SK-N-SH treated with all-trans-retinoic acid at 6 μM for 48 hours (cell line): ENCODE data around the gene DDRGK1.

Experiments used
- ATAC-seq: fragments of 200-7000 bp; cut with Tn5 transposase; 3 replicates; pipeline ENCODE4 v1.9.1; 2020; ENCODE audit warnings: mild to moderate bottlenecking, moderate library complexity
- BACH2 ChIP-seq: fragments of 250-450 bp; sonication (Bioruptor Pico); IDR thresholded peaks from 2 replicates; pipeline ENCODE4 v1.9.0; 2021; ENCODE audit warnings: mild to moderate bottlenecking, borderline replicate concordance
- CSRNP3 ChIP-seq: fragments of 250-450 bp; sonication (Bioruptor Pico); IDR thresholded peaks from 2 replicates; pipeline ENCODE4 v1.5.1; 2021; ENCODE audit warnings: mild to moderate bottlenecking, moderate library complexity
- ESRRG ChIP-seq: fragments of 250-450 bp; sonication (Bioruptor Pico); IDR thresholded peaks from 2 replicates; pipeline ENCODE4 v1.6.1; 2021; ENCODE audit warnings: mild to moderate bottlenecking
- ISL1 ChIP-seq: fragments of 250-450 bp; sonication (Bioruptor Pico); IDR thresholded peaks from 2 replicates; pipeline ENCODE4 v2.1.2; 2022; ENCODE audit warnings: mild to moderate bottlenecking, moderate library complexity
- OSR1 ChIP-seq: fragments of 250-450 bp; sonication (Bioruptor Pico); IDR thresholded peaks from 2 replicates; pipeline ENCODE4 v1.8.0; 2022; ENCODE audit warnings: moderate library complexity, mild to moderate bottlenecking, inconsistent platforms
- PATZ1 ChIP-seq: fragments of 250-450 bp; sonication (Bioruptor Pico); IDR thresholded peaks from 2 replicates; pipeline ENCODE4 v1.8.0; 2020; ENCODE audit warnings: mild to moderate bottlenecking, moderate library complexity, borderline replicate concordance
- PPARA ChIP-seq: fragments of 250-450 bp; sonication (Bioruptor Pico); IDR thresholded peaks from 2 replicates; pipeline ENCODE4 v1.5.0; 2020; ENCODE audit warnings: mild to moderate bottlenecking, borderline replicate concordance
- TSHZ2 ChIP-seq: fragments of 250-450 bp; sonication (Bioruptor Pico); IDR thresholded peaks from 2 replicates; pipeline ENCODE4 v1.5.0; 2020; ENCODE audit warnings: mild to moderate bottlenecking, moderate library complexity
- ZC3H10 ChIP-seq: fragments of 250-450 bp; sonication (Bioruptor Pico); IDR thresholded peaks from 2 replicates; pipeline ENCODE4 v1.5.1; 2021; ENCODE audit warnings: mild to moderate bottlenecking, moderate library complexity
- ZFP3 ChIP-seq: fragments of 250-450 bp; sonication (Bioruptor Pico); IDR thresholded peaks from 2 replicates; pipeline ENCODE4 v1.5.0; 2020; ENCODE audit warnings: mild to moderate bottlenecking, moderate library complexity
- ZFP30 ChIP-seq: fragments of 450-650 bp; formaldehyde crosslinking; IDR thresholded peaks from 2 replicates; pipeline ENCODE4 v1.5.0; 2022; ENCODE audit warnings: mild to moderate bottlenecking, moderate library complexity
- ZNF565 ChIP-seq: fragments of 450-650 bp; formaldehyde crosslinking; conservative IDR thresholded peaks from 2 replicates; pipeline ENCODE4 v1.5.0; 2020; ENCODE audit warnings: low read depth, mild to moderate bottlenecking, moderate library complexity
- ZNF70 ChIP-seq: fragments of 450-650 bp; formaldehyde crosslinking; IDR thresholded peaks from 2 replicates; pipeline ENCODE4 v1.5.0; 2020; ENCODE audit warnings: mild to moderate bottlenecking, moderate library complexity
- ZNF8 ChIP-seq: fragments of 450-650 bp; formaldehyde crosslinking; IDR thresholded peaks from 2 replicates; pipeline ENCODE4 v1.5.0; 2020; ENCODE audit warnings: mild to moderate bottlenecking, moderate library complexity

DDRGK1 gene

GRCh38 chr20:3175270-3175669 lies 29.2 kb downstream of the DDRGK1 start (continued):
- TF ChIP-seq PATZ1 (CRISPR knock-in tag), result no peak
- no peak for TF ChIP-seq OSR1 (CRISPR knock-in tag)
- no peak for TF ChIP-seq PPARA (CRISPR knock-in tag)
- TF ChIP-seq CSRNP3 (CRISPR knock-in tag), result no peak
- TF ChIP-seq ZNF565 (CRISPR knock-in tag), result no peak
- no peak for TF ChIP-seq ISL1

GRCh38 chr20:3174442-3175261 lies 29.8 kb downstream of the DDRGK1 start:
- no peak for ATAC-seq

More at GRCh38 chr20:3174442-3175261, 29.8 kb downstream of the DDRGK1 start:
- TF ChIP-seq ZFP3 (CRISPR knock-in tag) (no peak), CSRNP3 (CRISPR knock-in tag) (no peak), PATZ1 (CRISPR knock-in tag) (no peak), BACH2 (CRISPR knock-in tag) (no peak), TSHZ2 (no peak), ZNF565 (CRISPR knock-in tag) (no peak), ZNF8 (no peak), ISL1 (no peak), ZFP30 (CRISPR knock-in tag) (no peak), PPARA (CRISPR knock-in tag) (no peak), ZNF70 (no peak), ZC3H10 (CRISPR knock-in tag) (no peak), ESRRG (no peak)
